Activated CD4-positive, alpha-beta memory T cell treated with anti-CD3 and anti-CD28 coated beads for 36 hours (primary cell): Measurements from ENCODE around the gene RBM17. TPM values are rescaled to one million over a fixed set of nuclear protein-coding genes. Genes with fewer than 3 reads are reported as not detected.
A peak's percentile ranks its signal among the peaks of the same experiment; 100 is the strongest.

Experiments
- CTCF ChIA-PET: fragments of 350-600 bp; sonication (Branson Sonifier 250); formaldehyde crosslinking; loops from one replicate; lab custom pipeline; 2021; ENCODE audit warnings: antibody characterized with exemption, inconsistent platforms; lab: Charles Lee
- POLR2A ChIA-PET: fragments of 350-600 bp; sonication (Branson Sonifier 250); formaldehyde crosslinking; loops from one replicate; lab custom pipeline; 2021; ENCODE audit warnings: antibody characterized with exemption; lab: Charles Lee
- DNase-seq: peaks from one replicate; pipeline ENCODE4 v3.0.0-alpha.2; 2020
- H3K27ac Mint-ChIP-seq: one replicate; pipeline ENCODE4 v1.8.0; 2021; ENCODE audit warnings: mixed read lengths
- H3K27me3 Mint-ChIP-seq: one replicate; pipeline ENCODE4 v1.8.0; 2021; ENCODE audit warnings: mixed read lengths
- H3K36me3 Mint-ChIP-seq: one replicate; pipeline ENCODE4 v1.8.0; 2021; ENCODE audit warnings: mixed read lengths
- H3K4me1 Mint-ChIP-seq: one replicate; pipeline ENCODE4 v1.8.0; 2021; ENCODE audit warnings: low read depth, mixed read lengths
- H3K4me3 Mint-ChIP-seq: one replicate; pipeline ENCODE4 v1.8.0; 2021; ENCODE audit warnings: mild to moderate bottlenecking, mixed read lengths
- H3K9me3 Mint-ChIP-seq: one replicate; pipeline ENCODE4 v1.8.0; 2021; ENCODE audit warnings: mixed read lengths
- intact Hi-C: fragments of 100-400 bp; cut with micrococcal nuclease; formaldehyde crosslinking; loops from one replicate; pipeline ENCODE4 v1.15.1; 2023
- total RNA-seq, 2 experiments: library from RNA; stranded (reverse); gene quantifications; one replicate each; pipeline ENCODE4 v1.2.3, GENCODE V29; 2021

The RBM17 gene
- total RNA-seq, 2 experiments from 2014 or later, result 151 to 155 TPM

- intact Hi-C loops, result loop anchor here (2.0 kb wide), 2 partner anchors 17 to 27 kb away; no protein-coding TSS in a partner anchor
- Mint-ChIP-seq H3K4me1 (peaks cover 42% of the 10 kb centered on the region), H3K4me3 (no peak overlapping the region), H3K27ac (peak overlapping the region; percentile 82), H3K36me3 (peaks cover 65% of the 10 kb centered on the region), H3K9me3 (no peaks in the 10 kb centered on the region), H3K27me3 (no peaks in the 10 kb centered on the region)
- ChIA-PET POLR2A (no interaction called here), CTCF (interaction anchor here (0.8 to 1.2 kb wide), 5 partner anchors 14 to 287 kb away, joined by 3 to 5 read pairs (median 4); no protein-coding TSS in a partner anchor)
- DNase-seq, result peak; percentile 46
Measured at GRCh38 chr10:6114299-6114698, 25.5 kb downstream of the RBM17 start.

DNA sequence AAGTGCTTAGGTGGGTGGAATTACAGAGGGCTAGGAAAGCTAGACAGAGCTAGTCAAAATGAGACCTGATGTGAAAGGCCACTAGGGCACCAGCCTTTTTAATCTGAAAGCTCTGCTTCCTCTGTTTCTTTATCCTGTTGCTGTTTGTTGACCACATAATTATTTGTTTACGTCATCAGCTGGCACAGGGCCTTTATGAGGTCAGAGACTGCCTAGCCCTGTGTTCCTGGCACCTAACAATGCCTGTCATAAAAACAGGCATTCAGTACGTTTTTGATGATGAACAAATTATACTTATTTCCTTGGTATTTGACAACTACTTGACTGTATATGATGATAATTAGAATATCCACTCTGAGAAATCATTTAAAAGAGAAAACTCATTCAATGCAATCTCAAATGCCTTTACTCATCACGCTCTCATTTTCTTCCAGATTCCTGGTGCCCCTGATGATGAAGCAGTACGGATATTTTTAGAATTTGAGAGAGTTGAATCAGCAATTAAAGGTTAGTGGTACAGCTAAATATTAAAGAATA lies 26.0 kb downstream of the RBM17 start:
- Mint-ChIP-seq H3K36me3 (peaks cover 59% of the 10 kb centered on the region), H3K4me3 (no peak overlapping the region), H3K27me3 (no peaks in the 10 kb centered on the region), H3K27ac (peak overlapping the region; percentile 82), H3K4me1 (peaks cover 42% of the 10 kb centered on the region), H3K9me3 (no peaks in the 10 kb centered on the region)
- POLR2A ChIA-PET, result no interaction called here
- peak; percentile 46 for DNase-seq
- intact Hi-C loops, result loop anchor here (2.0 kb wide), 2 partner anchors 16 to 26 kb away; no protein-coding TSS in a partner anchor
- CTCF ChIA-PET, result interaction anchor here (0.8 to 1.2 kb wide), 4 partner anchors 13 to 287 kb away, joined by 3 to 5 read pairs (median 4); no protein-coding TSS in a partner anchor

DNA sequence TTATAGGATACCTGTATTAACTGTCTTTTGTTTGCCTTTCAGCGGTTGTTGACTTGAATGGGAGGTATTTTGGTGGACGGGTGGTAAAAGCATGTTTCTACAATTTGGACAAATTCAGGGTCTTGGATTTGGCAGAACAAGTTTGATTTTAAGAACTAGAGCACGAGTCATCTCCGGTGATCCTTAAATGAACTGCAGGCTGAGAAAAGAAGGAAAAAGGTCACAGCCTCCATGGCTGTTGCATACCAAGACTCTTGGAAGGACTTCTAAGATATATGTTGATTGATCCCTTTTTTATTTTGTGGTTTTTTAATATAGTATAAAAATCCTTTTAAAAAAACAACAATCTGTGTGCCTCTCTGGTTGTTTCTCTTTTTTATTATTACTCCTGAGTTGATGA lies 26.6 kb downstream of the RBM17 start:
- Mint-ChIP-seq H3K27ac (peak overlapping the region; percentile 42), H3K36me3 (peaks cover 54% of the 10 kb centered on the region), H3K9me3 (no peaks in the 10 kb centered on the region), H3K4me1 (peaks cover 42% of the 10 kb centered on the region), H3K27me3 (no peaks in the 10 kb centered on the region), H3K4me3 (no peak overlapping the region)
- intact Hi-C loops, result loop anchor here (2.0 kb wide), 2 partner anchors 15 to 25 kb away; no protein-coding TSS in a partner anchor
- ChIA-PET CTCF (interaction anchor here (0.8 to 1.2 kb wide), 2 partner anchors 13 to 31 kb away, joined by 3 read pairs; no protein-coding TSS in a partner anchor), POLR2A (no interaction called here)
- no peak for DNase-seq

DNA sequence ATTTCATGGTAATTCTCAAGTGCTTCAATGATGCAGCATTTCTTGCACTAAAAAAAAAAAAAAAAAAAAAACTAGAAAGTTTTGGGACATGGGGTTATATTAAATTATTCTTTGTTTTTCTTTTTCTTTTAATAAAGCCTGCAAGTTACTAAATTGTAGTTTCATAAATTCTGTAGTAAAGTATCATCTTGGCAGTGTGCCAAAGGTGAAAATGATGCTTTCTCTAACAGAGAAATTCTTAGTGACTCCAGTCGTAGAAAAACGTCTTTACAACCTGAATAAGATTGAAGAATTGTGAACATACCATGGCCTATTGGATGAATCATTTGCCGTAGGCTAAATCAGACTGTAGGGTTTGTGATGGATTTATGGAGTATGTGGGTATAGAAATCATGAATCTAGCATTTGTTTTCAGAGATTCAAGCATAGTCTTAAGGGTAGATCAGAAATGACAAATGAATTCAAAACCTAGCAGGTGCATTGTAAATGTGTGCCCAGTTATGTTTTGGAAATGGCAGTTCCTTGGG lies 27.1 kb downstream of the RBM17 start:
- Mint-ChIP-seq H3K9me3 (no peaks in the 10 kb centered on the region), H3K36me3 (peaks cover 49% of the 10 kb centered on the region), H3K27ac (peak overlapping the region; percentile 42), H3K4me1 (peaks cover 41% of the 10 kb centered on the region), H3K27me3 (no peaks in the 10 kb centered on the region), H3K4me3 (no peak overlapping the region)
- DNase-seq, result no peak
- ChIA-PET CTCF (interaction anchor here (1.2 kb wide), 1 partner anchor 32 kb away, joined by 3 read pairs; no protein-coding TSS in a partner anchor), POLR2A (no interaction called here)
- intact Hi-C loops, result loop anchor here (2.0 kb wide), 2 partner anchors 15 to 25 kb away; no protein-coding TSS in a partner anchor

GRCh38 chr10:6116806-6117205 lies 28.0 kb downstream of the RBM17 start:
- peaks cover 43% of the 10 kb centered on the region for H3K36me3 Mint-ChIP-seq

DNA sequence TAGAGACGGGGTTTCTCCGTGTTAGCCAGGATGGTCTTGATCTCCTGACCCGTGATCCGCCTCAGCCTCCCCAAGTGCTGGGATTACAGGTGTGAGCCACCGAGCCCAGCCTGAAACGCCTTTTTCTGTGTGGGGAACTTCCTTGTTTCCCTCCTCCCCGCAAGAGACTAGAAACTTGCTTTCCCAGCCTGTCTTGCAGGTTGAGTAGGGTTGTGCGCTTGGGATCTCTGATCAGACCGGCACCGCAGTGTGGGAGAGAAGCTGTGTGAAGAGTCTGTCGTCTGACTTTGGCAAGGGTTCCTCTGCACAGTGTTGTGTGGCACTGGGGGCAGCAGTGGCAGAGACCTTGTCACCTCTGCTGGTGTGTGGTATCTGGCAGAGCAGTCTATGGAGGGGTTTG lies 28.9 kb downstream of the RBM17 start:
- Mint-ChIP-seq H3K36me3 (peaks cover 34% of the 10 kb centered on the region), H3K4me1 (peaks cover 43% of the 10 kb centered on the region), H3K27me3 (no peaks in the 10 kb centered on the region), H3K4me3 (no peak overlapping the region), H3K27ac (no peak overlapping the region), H3K9me3 (no peaks in the 10 kb centered on the region)
- no peak for DNase-seq
- CTCF ChIA-PET, result interaction anchor here (1.8 kb wide), 1 partner anchor 10 kb away, joined by 4 read pairs; no protein-coding TSS in a partner anchor
- intact Hi-C loops, result no loop called here
- POLR2A ChIA-PET, result no interaction called here

More at GRCh38 chr10:6116806-6117205, 28.0 kb downstream of the RBM17 start:
- no peaks in the 10 kb centered on the region for H3K27me3 Mint-ChIP-seq
- DNase-seq, result no peak
- no peak overlapping the region for H3K4me3 Mint-ChIP-seq
- intact Hi-C loops, result no loop called here
- CTCF ChIA-PET, result no interaction called here
- H3K27ac Mint-ChIP-seq, result no peak overlapping the region
- POLR2A ChIA-PET, result no interaction called here
- H3K9me3 Mint-ChIP-seq, result no peaks in the 10 kb centered on the region
- H3K4me1 Mint-ChIP-seq, result peaks cover 42% of the 10 kb centered on the region

DNA sequence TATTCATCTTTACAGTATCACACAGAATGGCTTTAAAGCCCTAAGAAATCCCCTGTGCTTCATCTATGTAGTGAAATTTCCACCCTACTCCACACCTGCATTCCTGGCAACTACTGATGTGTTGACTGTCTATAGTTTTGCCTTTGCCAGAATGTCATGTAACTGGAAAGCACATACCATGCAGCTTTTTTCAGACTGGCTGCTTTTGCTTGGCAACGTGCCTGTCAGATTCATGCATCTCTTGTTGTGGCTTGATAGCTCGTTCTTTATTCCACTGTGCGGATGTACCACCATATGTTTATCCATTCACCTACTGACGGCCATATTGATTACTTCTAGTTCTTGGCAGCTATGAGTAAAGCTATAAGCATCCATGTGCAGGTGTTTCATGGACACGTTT lies 30.6 kb downstream of the RBM17 start:
- peaks cover 17% of the 10 kb centered on the region for H3K36me3 Mint-ChIP-seq
- peak; percentile 63 for DNase-seq
- peak overlapping the region; percentile 50 for H3K27ac Mint-ChIP-seq
- ChIA-PET CTCF (interaction anchor here (0.7 to 1.6 kb wide), 5 partner anchors 15 to 287 kb away, joined by 3 to 6 read pairs (median 4); no protein-coding TSS in a partner anchor), POLR2A (interaction anchor here (0.6 to 2.2 kb wide), 3 partner anchors 11 to 83 kb away, joined by 3 to 11 read pairs (median 4); partner anchors contain the start of gene PFKFB3)
- intact Hi-C loops, result loop anchor here (1.0 kb wide), 2 partner anchors 11 to 22 kb away; no protein-coding TSS in a partner anchor
- peaks cover 36% of the 10 kb centered on the region for H3K4me1 Mint-ChIP-seq
- no peaks in the 10 kb centered on the region for H3K27me3 Mint-ChIP-seq
- no peak overlapping the region for H3K4me3 Mint-ChIP-seq
- H3K9me3 Mint-ChIP-seq, result no peaks in the 10 kb centered on the region

DNA sequence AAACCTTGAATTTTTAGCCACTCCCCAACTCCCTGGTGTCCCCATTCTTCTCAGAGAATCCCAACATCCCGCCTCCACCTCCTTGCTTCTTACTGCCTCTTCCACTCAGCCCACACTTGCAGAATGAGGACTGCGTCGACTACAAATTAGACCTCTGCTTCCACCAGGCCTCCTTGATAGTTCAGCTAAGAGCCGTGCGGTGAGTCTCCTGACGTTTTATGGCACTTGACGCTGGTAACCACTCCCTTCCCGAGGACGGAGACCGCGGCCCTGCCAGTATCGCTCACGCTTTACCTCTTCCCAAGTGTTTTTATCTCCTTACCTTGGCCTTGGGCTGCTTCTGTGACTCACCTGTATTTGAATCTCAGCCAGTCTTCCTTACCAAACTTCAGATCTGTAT lies 31.1 kb downstream of the RBM17 start:
- CTCF ChIA-PET, result interaction anchor here (0.7 to 1.6 kb wide), 3 partner anchors 15 to 33 kb away, joined by 3 to 6 read pairs (median 4); no protein-coding TSS in a partner anchor
- Mint-ChIP-seq H3K36me3 (peaks cover 13% of the 10 kb centered on the region), H3K27ac (peak overlapping the region; percentile 50), H3K4me3 (no peak overlapping the region), H3K4me1 (peaks cover 32% of the 10 kb centered on the region), H3K27me3 (no peaks in the 10 kb centered on the region), H3K9me3 (no peaks in the 10 kb centered on the region)
- no peak for DNase-seq
- POLR2A ChIA-PET, result interaction anchor here (0.6 to 2.2 kb wide), 3 partner anchors 10 to 83 kb away, joined by 3 to 11 read pairs (median 4); partner anchors contain the start of gene PFKFB3
- intact Hi-C loops, result loop anchor here (1.0 kb wide), 2 partner anchors 10 to 21 kb away; no protein-coding TSS in a partner anchor

GRCh38 chr10:6120691-6121090 lies 31.9 kb downstream of the RBM17 start:
- Mint-ChIP-seq H3K27me3 (no peaks in the 10 kb centered on the region), H3K9me3 (no peaks in the 10 kb centered on the region), H3K27ac (no peak overlapping the region), H3K4me1 (peaks cover 29% of the 10 kb centered on the region), H3K36me3 (peaks cover 8% of the 10 kb centered on the region), H3K4me3 (no peak overlapping the region)
- intact Hi-C loops, result no loop called here
- ChIA-PET POLR2A (interaction anchor here (2.2 kb wide), 1 partner anchor 9 kb away, joined by 11 read pairs; no protein-coding TSS in a partner anchor), CTCF (interaction anchor here (0.5 kb wide), 1 partner anchor 557 kb away, joined by 3 read pairs; no protein-coding TSS in a partner anchor)
- DNase-seq, result no peak

DNA sequence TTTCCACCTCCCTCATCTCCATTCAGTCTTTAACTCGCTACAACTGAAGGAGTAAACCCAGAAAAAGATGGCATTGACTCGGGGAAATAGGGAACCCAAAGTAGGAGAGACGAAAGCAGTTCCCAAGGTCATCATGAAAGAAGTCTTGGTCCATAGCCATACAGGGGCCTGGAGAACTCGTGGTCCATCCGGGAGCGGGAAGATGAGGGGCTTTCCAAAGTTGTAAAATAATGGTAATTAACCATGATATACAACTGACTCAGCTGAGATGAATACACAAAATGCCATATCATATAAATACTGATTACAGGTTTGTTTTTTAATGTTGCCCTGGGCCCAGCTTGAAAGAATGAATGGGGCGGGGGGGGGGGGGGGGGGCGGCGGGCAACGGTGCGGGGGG lies 32.3 kb downstream of the RBM17 start:
- no peak for DNase-seq
- no peaks in the 10 kb centered on the region for H3K9me3 Mint-ChIP-seq
- H3K36me3 Mint-ChIP-seq, result peaks cover 5% of the 10 kb centered on the region
- peaks cover 26% of the 10 kb centered on the region for H3K4me1 Mint-ChIP-seq
- no peak overlapping the region for H3K4me3 Mint-ChIP-seq
- H3K27me3 Mint-ChIP-seq, result no peaks in the 10 kb centered on the region
- ChIA-PET CTCF (interaction anchor here (0.5 kb wide), 1 partner anchor 557 kb away, joined by 3 read pairs; no protein-coding TSS in a partner anchor), POLR2A (no interaction called here)
- intact Hi-C loops, result no loop called here
- no peak overlapping the region for H3K27ac Mint-ChIP-seq

DNA sequence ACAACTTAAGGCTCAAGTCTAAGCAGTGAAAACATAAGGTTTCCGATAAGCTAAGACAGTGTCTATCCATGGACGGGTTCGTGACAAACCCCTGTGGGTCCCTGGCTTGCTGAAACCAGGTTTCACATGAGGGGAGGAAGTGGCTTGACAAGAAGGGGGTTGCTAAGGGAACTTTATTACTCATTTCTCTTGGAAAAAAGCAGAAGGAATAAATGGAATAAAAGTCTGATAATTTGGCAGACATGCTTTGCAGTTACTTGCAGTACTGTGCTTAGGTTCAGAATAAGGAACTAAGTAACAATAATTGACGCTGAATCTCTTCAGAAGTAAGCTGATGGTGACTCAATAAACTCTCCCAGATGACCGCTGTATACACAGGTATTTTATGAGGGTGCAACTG lies 34.7 kb downstream of the RBM17 start:
- Mint-ChIP-seq H3K27ac (no peak overlapping the region), H3K4me3 (no peak overlapping the region), H3K27me3 (no peaks in the 10 kb centered on the region), H3K9me3 (no peaks in the 10 kb centered on the region), H3K4me1 (peaks cover 29% of the 10 kb centered on the region), H3K36me3 (no peaks in the 10 kb centered on the region)
- DNase-seq, result peak; percentile 27
- intact Hi-C loops, result no loop called here
- POLR2A ChIA-PET, result interaction anchor here (1.7 kb wide), 2 partner anchors 13 to 79 kb away, joined by 4 to 7 read pairs; partner anchors contain the start of gene PFKFB3
- CTCF ChIA-PET, result interaction anchor here (2.1 kb wide), 1 partner anchor 278 kb away, joined by 6 read pairs; no protein-coding TSS in a partner anchor
